GM12892 (cell line): Measurements from ENCODE around the gene ANK3.

Experiments
- POLR2A ChIP-seq: IDR thresholded peaks from 2 replicates; pipeline ENCODE4 v1.6.1; 2011; ENCODE audit warnings: low read depth, low read length, control low read depth
- POLR2AphosphoS5 ChIP-seq: IDR thresholded peaks from 2 replicates; pipeline ENCODE4 v1.6.1; 2011; ENCODE audit warnings: low read depth, low read length, control low read depth

DNA sequence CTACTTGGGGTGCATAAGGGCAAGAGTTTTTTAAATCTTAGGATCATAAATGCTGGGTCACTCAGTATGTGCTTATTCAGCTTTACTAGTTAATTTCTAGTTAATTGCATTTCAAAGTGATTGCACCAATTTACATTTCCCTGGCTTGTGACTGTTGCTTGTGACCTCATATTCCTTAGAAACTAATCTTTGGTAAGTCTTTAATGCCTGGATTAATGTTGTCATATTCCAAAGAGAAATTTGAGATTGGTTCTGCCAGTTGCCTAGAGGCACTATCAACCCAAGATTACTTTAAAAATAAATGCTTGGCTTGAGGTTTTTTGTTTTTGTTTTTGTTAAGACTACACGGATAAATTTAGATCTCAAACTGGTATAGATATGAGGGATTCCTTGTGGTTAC is 103.1 kb downstream of the ANK3 start:
- TF ChIP-seq POLR2A (no peak), POLR2AphosphoS5 (no peak)
